GM10266 (cell line): ENCODE results near the gene CFDP1.

ENCODE experiments used
- DNase-seq: peaks from one replicate; pipeline ENCODE4 v3.0.0; 2012; ENCODE audit errors: extremely low spot score
- CTCF ChIP-seq: IDR thresholded peaks from 2 replicates; pipeline ENCODE4 v1.5.1; 2012; ENCODE audit warnings: mild to moderate bottlenecking, low read depth; ENCODE audit not compliant: control insufficient read depth, insufficient read depth; ENCODE audit errors: missing control alignments

CFDP1 gene

GRCh38 chr16:75398333-75398732 is 35.0 kb downstream of the CFDP1 start:
- DNase-seq = no peak
- no peak for TF ChIP-seq CTCF

GRCh38 chr16:75394941-75395340 is 38.4 kb downstream of the CFDP1 start:
- DNase-seq = no peak
- no peak for TF ChIP-seq CTCF

GRCh38 chr16:75392906-75393305 is 40.4 kb downstream of the CFDP1 start:
- TF ChIP-seq CTCF = no peak
- no peak for DNase-seq

- DNase-seq = no peak
- TF ChIP-seq CTCF = no peak
Measured at GRCh38 chr16:75390926-75391653, 42.2 kb downstream of the CFDP1 start.

GRCh38 chr16:75389096-75389690 is 44.1 kb downstream of the CFDP1 start:
- DNase-seq = no peak

GRCh38 chr16:75387951-75388350 is 45.4 kb downstream of the CFDP1 start:
- TF ChIP-seq CTCF = no peak
- DNase-seq = no peak

More at GRCh38 chr16:75389096-75389690, 44.1 kb downstream of the CFDP1 start:
- TF ChIP-seq CTCF = no peak

GRCh38 chr16:75385507-75386152 is 47.7 kb downstream of the CFDP1 start:
- peak; percentile 57 for TF ChIP-seq CTCF
- peak; percentile 37 for DNase-seq
